Left ventricle myocardium superior (tissue), 1 donor: ENCODE data around the gene CLDN22. TPM values are rescaled to one million over a fixed set of nuclear protein-coding genes. Genes with fewer than 3 reads are reported as not detected.
"Not testable (repeated sequence)": the region's sequence is repeated elsewhere in the genome, so short reads cannot be mapped to it uniquely, and the experiment has no call there.

ENCODE experiments used
- ATAC-seq: fragments of 200-7000 bp; cut with Tn5 transposase; one replicate; pipeline ENCODE4 v1.9.1; 2020; ENCODE audit warnings: mild to moderate bottlenecking, moderate library complexity
- DNase-seq: peaks from one replicate; pipeline ENCODE4 v3.0.0-alpha.2; 2020
- intact Hi-C: fragments of 100-400 bp; cut with micrococcal nuclease; formaldehyde crosslinking; loops from one replicate; pipeline ENCODE4 v1.11.0; 2022
- total RNA-seq: library from RNA; stranded (reverse); fragmentation: NEBNext Ultra II Directional; extraction: Animal tissue kit (Norgen Biotek cat#: 25700); gene quantifications from one replicate; pipeline ENCODE4 v1.2.1, GENCODE V29; 2021
- donor health status: DM: no; HTN: yes; CAD: no; lungs with severe emphysema.

Gene CLDN22
- total RNA-seq, 1 donor from 2014 or later, result not detected

DNA sequence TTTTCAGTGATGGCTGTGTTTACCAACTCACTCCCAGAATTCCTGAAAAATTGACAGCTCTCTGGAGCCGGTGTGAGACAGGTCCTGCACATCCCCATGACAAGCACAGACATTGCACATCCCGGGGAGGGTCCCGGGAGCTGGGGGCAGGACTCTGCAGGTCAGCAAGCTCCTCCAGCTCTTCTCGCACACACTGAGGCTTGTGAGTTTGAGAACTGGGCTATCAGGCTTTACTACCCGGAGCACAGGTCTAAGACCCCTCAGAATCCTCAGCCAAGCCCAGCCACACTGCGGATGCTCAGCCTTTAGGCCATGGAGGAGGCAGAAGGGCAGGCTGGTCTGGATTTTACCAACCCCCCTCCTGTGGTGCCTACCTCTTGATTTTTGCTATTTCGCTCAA, 7.8 kb upstream of the CLDN22 start:
- no peak for DNase-seq
- intact Hi-C loops, result no loop called here
- no peak for ATAC-seq

DNA sequence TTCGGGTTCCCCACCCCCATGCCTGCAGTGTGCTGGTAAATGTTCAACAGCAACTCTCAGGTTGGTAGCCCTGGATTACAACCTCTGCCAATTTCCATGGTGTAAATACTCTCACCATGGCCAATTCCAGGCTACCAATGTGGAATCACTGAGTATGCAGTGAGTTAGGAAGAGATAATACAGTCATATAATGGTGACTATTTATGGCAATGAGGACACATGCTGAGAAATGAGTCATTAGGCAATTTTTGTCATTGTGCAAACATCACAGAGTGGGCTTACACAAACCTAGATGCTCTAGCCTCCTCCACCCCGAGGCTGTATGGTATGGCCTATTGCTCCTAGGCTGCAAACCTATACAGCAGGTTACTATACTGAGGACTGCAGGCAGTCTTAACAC, 6.8 kb upstream of the CLDN22 start:
- DNase-seq (no peak), ATAC-seq (no peak)
- intact Hi-C loops, result no loop called here

DNA sequence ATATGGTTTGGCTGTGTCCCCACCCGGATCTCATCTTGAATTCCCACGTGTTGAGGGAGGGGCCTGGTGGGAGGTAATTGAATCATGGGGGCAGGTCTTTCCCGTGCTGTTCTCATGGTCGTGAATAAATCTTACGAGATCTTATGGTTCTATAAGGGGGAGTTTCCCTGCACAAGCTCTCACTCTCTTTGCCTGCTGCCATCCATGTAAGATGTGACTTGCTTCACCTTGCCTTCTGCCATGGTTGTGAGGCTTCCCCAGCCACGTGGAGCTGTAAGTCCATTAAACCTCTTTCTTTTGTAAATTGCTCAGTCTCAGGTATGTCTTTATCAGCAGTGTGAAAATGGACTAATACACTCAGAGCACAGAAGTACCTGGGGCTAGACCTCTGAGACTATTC, 6.3 kb upstream of the CLDN22 start:
- intact Hi-C loops, ATAC-seq, DNase-seq: not testable (repeated sequence)

DNA sequence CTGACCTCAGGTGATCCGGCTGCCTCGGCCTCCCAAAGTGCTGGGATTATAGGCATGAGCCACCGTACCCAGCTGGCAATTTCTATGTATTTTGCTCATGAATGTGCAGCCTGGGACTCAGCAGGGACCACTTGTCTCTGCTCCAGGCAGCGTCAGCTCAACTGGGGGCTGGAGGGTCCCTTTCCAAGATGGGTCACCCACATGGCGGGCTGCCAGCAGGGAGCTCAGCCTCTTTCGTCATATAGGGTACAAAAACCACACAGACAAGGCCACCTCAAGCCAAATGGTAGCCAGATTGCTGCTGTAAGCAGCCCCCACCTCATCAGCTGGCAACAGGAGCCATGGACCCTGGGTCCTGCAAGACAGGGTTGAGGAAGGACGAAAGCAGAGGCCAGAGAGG, 4.5 kb upstream of the CLDN22 start:
- DNase-seq (no peak), ATAC-seq (no peak)
- intact Hi-C loops, result no loop called here

DNA sequence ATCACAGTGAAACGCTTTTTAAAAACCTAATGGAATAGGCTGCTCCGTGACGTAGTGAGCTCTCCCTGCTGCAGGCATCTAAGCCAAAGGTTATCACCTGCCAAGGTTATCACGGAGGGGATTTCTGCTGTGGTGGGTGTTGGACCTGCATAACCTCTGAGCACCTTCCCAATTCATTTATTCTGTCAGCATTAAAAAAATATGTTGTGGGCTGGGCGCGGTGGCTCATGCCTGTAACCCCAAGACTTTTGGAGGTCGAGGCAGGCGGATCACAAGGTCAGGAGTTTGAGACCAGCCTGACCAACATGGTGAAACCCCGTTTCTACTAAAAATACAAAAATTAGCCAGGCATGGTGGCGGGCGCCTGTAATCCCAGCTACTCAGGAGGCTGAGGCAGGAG, 4.0 kb upstream of the CLDN22 start:
- intact Hi-C loops, DNase-seq, ATAC-seq: not testable (repeated sequence)

DNA sequence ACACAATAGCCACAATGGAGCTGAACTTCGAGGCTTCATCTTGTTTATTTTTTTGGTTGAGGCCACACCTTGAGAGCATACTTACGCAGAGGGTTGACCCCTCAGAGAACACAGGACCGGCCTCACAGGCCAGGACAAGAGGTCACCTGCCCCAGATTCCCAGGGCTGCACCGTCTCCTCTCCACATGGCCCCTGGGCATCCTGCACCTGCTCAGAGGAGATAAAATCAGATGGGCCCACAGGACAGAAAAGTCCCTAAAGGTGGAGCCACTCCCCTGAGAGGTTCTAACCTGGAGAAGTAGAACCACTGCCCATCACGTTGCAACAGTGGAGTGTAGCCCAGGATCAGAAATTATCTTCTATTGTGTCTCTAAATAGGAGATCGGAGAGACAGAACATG, 3.2 kb upstream of the CLDN22 start:
- intact Hi-C loops, result no loop called here
- no peak for ATAC-seq
- no peak for DNase-seq

DNA sequence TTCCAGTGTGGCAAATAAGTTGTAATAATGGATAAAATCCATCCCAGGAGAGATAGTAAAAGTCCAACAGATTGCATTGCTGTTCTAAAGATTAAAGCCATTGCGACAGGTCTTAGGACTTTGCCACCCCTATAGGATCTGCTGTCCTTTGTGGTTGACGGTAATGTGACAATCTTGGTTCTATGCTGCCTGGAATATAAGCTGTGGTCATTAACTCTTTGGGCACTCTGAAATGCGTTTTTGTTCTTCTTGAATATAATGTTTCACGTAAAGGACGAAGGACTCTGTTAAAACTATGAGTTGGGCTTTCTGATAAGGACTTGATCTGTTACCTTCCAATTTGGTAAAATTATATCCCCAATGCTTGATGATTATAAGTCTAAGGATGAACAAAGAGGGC, 2.2 kb upstream of the CLDN22 start, which contains the start of gene CLDN24:
Gene CLDN24, minus strand, starts transcription at position 101 of the 400 bp plus-strand sequence. Its CDS starts 0 bp downstream, at position 101.
- DNase-seq, result no peak
- no peak for ATAC-seq
- intact Hi-C loops, result no loop called here

DNA sequence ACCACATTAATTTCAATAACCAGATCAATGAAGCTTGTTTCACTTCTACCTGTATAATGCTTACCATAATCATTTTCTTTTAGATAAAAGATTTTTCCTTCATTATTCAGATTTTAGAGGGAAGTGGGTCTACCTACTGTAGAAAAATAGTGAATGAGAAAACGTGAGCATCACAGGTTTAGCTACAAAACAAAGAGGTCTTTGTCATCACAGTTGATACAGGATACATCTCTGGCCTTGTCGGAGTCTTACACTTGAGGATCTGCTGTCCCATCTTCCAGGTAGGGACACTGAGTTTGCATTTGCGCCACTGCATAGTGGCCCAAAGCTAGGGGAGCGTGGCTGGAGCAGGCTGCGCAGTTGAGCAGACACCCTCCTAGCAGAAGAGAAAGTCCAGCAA, 1.4 kb upstream of the CLDN22 start:
- DNase-seq, result no peak

DNA sequence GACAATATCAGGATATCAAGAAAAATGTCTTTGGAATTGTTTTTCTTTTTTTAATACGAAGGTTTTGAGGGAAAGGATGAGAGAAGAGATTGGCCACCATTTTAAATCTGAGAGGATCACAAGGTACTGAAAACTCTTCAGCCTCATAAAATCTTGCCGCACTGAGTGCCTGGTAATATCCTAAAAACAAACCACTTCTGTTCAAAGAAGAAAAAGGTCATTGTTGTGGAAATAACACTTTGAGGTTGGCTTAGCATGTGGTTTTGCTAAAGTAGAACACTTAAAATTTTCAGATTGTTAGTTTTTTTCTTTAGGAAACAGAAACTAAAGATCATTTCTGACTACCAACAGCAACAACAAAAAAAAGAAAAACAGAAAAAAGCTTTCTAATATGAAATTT, 1.0 kb upstream of the CLDN22 start:
- no peak for ATAC-seq
- DNase-seq, result no peak
- intact Hi-C loops, result no loop called here

More for the DNA sequence above, 1.4 kb upstream of the CLDN22 start:
- intact Hi-C loops, result no loop called here
- ATAC-seq, result no peak

DNA sequence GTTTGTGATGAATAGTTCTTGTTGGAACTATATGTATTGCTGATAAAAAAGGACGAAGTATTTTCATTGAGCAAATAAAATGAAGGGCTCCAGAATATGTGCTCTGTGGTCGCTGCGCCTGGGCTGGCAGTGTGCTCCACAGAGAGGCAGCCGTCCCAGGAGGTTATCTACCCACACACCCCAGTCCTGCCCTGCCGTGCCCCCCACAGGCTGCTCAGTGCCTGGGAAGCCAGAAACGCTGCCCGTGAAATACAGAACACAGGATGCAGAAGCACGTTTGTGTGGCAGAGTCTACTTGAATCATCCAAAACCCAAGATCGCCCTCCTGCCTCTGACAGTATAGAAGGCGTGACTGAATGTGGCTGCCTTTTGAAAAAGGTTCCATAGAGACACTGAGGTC, 1.4 kb downstream of the CLDN22 start:
- no peak for ATAC-seq
- intact Hi-C loops, result no loop called here
- DNase-seq, result no peak

DNA sequence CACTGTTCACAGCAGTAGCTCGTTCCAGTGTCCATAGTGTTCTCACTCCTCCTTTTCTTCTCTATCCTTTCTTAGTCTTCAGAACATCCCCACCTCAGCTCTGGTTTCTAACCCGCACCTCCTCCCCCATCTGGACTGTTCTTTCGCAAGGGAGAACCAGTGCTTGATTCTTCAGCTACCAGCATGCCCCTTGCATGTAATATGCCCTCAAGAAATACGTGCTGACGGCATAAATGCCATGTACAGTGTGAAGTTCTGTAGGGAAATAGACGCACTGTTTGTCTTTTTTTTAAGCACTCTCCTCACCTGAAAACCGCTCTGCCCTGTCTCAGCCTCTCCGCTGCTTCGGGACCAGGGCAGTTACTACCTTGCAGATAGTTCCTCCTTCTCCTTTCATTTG, 5.3 kb downstream of the CLDN22 start:
- DNase-seq (no peak), ATAC-seq (no peak)
- intact Hi-C loops, result no loop called here

DNA sequence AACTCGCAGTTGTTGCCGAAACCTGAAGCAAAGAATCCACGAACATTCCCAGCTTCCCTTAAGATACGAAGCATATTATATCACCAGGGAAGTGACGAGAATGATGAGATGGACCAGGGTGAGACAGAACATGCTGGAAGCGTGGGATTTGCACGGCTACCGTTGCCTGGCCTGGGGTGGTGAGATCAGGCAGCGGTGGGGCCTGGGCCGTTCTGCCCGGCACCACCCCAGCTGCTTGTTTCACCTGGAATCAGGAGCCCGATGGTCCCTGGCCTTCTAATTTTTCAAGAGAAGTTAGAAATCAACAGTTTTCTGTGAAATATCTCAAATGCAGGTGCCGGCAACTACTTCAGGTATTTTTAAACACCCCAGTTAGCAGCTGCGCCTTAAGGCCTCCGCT, 5.7 kb downstream of the CLDN22 start:
- no peak for ATAC-seq
- intact Hi-C loops, result no loop called here
- DNase-seq, result no peak

DNA sequence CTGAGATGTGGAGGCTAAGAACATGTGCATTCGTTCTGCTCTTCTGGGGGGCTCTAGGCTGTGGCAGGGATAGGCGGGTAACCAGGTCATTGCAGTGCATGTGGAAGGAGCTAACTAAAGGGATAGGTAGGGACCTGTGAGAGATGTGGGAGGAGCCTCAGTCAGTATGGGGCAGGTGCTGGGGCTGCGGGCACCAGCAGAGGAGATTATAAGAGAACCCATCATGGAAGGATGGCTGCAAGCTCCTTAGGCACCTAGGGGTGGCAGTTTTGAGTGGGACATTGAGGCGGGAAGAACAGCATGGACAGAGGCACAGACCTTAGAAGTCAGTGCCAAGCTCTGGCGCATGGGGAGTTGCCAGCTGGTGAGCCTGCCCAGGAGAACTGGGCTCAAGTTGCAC, 7.2 kb downstream of the CLDN22 start:
- DNase-seq (no peak), ATAC-seq (no peak)
- intact Hi-C loops, result no loop called here

DNA sequence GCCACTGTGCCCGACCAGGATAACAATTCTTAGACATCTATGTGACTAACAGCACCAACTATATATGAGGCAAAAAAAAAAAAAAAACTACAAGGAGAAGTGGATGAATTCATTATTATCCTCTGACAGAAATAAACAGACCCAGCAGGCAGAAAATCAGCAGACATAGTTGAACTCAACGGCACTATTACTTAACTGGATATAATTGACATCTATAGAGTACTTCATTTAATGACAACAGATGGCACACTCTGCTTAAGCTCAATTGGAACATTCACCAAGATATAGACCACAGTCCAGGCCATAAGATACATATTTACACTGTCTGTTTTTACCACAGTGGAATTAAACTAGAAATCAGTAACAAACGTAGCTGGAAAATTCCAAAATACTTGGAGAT, 13.3 kb downstream of the CLDN22 start:
- no peak for DNase-seq
- intact Hi-C loops, result no loop called here
- ATAC-seq, result no peak

DNA sequence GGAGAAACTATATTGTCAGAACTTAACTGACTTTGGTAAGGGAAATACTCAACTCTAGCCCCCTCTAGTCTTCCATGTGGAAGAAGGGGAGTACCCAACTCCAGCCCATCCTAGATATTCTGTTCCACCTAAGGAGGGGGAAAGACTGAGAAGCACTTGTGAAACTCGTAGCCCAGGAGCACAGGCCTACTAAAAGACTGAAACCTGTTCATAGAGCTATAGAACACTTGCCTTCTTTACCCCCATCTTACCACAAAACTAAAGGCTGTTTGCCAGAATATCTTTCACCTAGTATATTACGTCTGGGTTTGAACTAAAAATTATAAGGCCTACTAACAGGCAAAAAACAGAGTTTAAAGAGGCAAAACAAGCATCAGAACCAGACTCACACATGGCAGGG, 15.5 kb downstream of the CLDN22 start:
- DNase-seq (no peak), ATAC-seq (no peak)
- intact Hi-C loops, result no loop called here

DNA sequence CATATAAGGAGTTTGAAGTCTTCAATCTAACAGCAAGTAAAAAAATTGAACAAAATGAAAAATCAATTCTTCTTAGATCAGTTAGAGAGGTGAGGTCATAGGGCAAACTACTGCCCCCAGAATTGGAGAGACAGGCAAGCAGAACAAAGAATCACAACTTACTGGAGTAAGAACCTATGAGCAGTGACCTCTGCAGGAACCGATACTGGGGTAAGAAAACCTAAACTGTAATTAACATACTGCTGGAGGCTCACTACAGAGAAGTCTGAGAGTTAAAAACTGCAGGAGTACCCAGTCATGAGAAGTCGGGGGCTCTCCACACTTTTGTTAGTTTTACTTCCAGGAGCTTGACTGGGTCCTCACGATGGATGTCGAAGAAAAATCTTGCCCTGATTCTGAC, 16.0 kb downstream of the CLDN22 start:
- ATAC-seq, result no peak
- intact Hi-C loops, result no loop called here
- no peak for DNase-seq

DNA sequence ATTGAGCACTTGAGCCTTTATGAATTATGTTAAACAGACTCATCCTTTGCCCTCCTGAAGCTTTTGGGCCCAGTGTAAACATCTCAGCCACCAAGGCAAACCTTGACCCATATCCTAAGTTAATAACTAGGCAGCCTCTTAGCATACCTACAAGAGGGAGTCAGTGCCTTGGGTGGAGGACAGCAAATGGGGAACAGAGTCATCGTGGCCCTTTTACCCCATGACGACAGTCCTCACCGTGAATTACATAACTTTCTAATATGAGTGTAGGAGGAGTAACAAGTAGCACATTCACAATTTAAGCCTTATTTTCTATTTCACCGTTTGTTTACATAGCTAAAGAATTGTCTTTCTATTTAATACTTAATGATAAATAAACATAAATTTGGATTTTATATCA, 16.8 kb downstream of the CLDN22 start:
- no peak for DNase-seq
- no peak for ATAC-seq
- intact Hi-C loops, result no loop called here

DNA sequence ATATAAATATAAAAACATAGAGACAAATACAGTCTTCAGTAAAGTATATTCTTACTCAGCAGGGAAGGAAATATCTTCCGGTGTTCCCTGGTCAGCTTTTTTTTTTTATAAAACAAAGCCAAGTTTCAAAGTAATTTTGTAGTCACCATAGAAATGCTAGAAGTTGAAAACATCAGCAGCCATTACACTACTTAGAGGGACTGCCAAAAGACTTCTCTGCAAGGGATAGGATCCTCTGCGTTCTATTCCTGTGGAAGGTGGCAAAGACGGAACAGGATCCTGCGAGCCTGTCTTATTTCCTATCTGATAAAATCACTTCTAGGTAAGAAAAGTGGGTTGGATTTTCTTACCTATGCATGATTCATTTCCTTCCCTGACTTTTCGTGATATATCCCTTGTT, 19.4 kb downstream of the CLDN22 start:
- no peak for DNase-seq
- no peak for ATAC-seq
- intact Hi-C loops, result no loop called here

DNA sequence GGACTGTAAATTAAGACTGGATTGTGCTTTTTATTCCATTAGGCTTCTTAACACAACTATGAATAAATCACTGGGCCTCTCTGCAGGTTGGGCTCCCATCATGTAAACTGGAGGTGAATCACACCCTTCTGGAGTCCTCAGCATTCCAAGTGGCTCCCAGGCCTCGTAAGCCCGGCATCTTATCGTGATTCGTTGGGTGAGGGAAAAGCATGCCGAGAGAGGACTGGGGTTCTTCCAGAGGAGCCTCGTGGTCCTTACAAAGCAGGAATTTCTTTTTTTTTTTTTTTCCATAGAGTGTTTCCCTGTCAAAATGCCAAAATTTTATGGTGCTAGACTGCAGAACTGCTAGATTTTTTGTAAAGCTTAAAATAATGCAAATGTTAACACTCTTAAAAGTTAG, 20.0 kb downstream of the CLDN22 start:
- DNase-seq (no peak), ATAC-seq (no peak)
- intact Hi-C loops, result no loop called here

DNA sequence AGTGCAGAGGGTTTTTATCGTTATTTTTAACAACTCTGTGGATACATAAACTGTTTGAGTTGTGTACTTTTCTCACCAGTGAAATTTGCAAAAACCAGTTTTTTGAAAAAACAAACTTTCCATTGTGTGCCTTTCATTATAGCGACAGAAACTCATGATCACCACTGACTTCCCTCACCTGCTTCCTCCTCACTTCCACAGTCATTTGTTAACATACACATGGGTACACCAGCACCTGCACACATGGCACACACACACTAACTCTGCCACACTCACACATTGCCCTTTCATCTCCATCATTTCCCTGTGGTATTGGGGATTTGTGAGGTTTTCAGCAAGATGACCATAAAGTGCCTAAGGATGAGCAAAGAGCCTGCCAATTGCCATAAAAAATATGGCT, 20.6 kb downstream of the CLDN22 start:
- DNase-seq (no peak), ATAC-seq (no peak)
- intact Hi-C loops, result no loop called here

DNA sequence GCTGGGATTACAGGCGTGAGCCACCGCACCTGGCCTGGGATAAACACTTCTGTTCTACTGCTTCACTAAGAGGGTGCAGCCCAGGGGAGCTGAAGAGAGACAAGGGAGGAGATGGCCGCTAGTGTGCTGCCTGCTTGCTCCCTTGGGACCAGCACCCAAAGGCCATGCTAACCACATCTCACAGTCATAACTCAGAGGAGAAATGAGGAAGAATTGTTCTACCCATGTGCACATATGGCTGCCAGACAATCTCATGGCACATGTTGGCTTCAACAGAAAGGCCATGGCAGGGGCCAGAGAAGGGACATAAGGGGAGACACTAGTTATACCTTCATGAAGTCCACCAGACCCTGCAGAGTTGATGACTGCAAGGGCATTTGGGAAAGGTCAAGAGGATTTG, 22.4 kb downstream of the CLDN22 start:
- DNase-seq (no peak), ATAC-seq (no peak)
- intact Hi-C loops, result no loop called here

DNA sequence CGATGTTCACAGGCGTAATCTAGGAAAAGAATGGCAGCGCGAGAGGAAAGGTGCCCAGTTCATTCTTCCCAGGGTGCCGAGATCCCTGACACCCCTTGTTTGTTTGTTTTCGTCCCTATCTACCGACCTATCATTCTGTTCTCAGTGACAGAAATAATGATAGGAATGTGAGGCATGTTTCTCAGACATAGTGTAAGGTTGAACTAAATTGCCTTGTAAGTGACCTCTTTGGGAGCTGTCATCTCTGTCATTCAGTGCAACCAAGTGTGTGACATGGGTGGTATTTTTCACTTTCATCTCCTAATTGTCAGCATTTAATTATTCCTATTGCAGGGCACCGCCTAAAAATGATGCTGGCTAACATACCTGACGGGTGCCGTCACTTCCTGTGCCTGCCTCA, 24.4 kb downstream of the CLDN22 start:
- ATAC-seq (no peak), DNase-seq (no peak)
- intact Hi-C loops, result no loop called here
